ENCODE measurements around the gene MICALL2.

Gene MICALL2

DNA sequence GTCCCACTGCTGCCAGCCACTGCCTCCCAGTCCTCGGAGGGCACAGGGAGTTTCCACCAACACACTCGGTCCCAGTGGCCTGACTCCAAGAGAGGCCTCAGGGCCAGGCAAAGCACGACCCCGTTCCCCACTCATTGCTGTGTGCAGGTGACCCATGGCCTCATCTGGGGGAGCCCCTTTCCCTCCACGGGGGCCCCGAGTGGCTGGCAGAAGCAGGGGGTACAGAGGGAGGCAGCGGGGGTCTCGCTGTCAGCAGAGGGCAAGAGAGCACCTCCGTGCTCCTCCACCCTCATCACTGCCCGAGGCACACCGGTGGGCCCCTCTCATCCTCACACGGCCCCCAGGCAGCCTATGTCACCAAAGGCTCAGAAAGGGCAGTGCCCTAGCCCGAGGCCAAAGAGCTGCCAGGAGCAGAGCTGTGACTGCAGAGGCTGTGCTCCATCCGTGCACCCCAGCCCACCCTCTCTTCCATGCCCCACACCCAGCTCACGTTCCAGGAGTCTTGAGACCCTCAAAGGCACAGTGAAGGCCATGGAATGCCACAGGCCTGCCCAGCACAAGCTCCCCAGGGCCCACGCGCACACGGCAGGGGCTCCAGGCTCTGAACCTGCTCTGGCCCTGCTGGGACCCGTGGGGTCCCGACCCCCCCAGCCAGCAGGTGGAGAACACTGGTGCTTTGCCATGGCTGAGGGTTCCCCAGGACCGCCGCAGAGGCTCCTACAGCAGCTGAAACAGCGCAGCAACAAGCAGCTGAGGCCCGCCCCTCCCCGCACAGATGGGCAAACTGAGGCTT lies 25.9 kb downstream of the MICALL2 start:
- TF ChIP-seq, protein P1, sequence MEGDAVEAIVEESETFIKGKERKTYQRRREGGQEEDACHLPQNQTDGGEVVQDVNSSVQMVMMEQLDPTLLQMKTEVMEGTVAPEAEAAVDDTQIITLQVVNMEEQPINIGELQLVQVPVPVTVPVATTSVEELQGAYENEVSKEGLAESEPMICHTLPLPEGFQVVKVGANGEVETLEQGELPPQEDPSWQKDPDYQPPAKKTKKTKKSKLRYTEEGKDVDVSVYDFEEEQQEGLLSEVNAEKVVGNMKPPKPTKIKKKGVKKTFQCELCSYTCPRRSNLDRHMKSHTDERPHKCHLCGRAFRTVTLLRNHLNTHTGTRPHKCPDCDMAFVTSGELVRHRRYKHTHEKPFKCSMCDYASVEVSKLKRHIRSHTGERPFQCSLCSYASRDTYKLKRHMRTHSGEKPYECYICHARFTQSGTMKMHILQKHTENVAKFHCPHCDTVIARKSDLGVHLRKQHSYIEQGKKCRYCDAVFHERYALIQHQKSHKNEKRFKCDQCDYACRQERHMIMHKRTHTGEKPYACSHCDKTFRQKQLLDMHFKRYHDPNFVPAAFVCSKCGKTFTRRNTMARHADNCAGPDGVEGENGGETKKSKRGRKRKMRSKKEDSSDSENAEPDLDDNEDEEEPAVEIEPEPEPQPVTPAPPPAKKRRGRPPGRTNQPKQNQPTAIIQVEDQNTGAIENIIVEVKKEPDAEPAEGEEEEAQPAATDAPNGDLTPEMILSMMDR (IDR thresholded peaks at IDR 0.05; ENCODE audit: insufficient read depth, missing control alignments) = no peak
- no peak for FAIRE-seq
- no peak for DNase-seq (ENCODE audit: insufficient read length, low spot score)

DNA sequence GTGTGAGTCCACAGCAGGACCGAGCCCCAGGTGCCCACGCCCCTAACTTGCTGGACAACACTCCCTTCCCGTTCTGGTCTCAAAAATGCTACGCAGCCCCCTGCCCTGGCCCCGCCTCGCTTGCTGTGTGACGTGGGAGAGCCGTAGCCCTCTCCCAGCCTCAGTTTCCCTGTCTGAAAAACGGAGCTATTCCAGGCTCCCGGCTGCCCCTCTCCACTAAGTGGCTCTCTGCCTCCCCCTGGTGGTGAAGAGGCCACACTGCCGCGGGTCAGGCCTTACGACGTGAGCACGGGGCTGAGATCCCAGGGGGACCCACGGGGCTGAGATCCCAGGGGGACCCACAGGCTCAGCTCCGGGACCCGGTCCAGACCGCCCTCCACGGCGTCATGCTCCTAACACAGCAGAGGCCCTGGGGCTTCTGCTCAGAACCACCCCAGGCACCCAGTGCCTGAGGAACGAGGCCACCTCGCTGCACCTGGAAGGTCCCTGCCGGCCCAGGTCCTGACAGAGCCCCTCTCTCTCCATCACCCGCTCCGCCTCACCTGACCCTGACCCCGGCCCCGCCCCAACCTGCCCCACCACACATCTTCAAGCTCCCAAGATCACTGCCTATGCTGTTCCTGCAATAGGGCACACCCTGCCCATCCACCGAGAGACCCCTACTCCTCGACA lies 26.7 kb downstream of the MICALL2 start:
- TF ChIP-seq, protein P1 (IDR thresholded peaks at IDR 0.05; ENCODE audit: insufficient read depth, missing control alignments) = peak; percentile 84
- peak; percentile 81 for DNase-seq (ENCODE audit: insufficient read length, low spot score)
- FAIRE-seq = no peak

DNA sequence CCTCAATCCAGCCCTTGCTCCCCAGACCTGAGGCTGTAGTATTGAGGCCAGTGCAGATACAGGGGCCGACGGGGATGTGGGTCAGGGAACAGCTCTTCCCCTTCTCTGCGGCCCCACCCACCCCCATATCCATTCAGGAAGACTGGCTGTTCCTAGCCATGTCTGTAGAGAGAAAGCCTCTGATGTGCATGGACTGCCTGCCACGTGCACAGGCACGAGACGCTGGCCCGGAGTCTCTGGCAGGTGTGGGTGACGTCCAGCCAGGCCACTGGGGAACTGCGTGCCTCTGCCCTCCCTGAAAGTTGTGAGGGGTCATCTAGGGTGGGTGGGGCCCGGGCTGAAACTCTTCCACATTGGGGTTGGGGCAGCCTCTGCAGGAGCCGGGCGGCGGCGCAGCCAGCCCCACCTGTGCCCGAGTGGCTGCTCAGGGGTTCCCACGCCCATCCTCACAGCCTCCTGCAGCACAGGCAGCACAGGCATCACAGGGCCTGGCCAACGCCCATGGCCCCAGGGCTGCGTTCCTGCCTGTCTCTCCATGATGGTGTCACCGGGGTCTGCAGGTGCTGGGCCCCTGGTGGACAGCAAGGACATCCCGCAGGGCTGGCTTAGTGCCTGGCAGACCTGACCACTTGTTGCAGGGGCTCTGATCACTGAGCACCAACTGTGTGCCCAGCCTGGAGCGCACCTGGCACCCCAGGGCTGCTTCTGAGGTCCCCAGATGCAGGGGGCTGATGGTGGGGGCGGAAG lies 27.5 kb downstream of the MICALL2 start:
- FAIRE-seq (no peak), DNase-seq (ENCODE audit: insufficient read length, low spot score) (no peak)
- TF ChIP-seq, protein P1 (IDR thresholded peaks at IDR 0.05; ENCODE audit: insufficient read depth, missing control alignments) = no peak

DNA sequence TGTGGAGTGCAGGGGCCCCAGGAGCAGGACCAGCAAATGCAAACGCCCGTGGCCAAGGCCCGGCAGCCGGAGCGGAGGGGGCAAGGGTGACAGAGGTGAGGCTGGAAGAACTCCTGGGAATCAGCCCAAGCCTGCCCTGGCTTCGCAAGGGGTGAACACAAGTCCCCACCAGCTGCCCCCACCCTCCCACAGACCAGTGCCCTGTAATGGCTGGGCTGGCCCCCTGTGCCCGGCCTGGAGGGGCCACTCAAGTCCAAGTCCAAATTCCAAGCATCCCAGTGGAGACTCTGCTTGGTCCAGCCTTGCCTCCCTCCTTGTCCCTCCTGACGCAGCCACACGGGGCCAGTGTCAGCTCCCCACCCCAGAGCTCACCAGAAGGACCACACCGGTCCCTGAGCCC lies 28.0 kb downstream of the MICALL2 start:
- FAIRE-seq (no peak), DNase-seq (ENCODE audit: insufficient read length, low spot score) (no peak)
- TF ChIP-seq, protein P1 (IDR thresholded peaks at IDR 0.05; ENCODE audit: insufficient read depth, missing control alignments) = no peak

DNA sequence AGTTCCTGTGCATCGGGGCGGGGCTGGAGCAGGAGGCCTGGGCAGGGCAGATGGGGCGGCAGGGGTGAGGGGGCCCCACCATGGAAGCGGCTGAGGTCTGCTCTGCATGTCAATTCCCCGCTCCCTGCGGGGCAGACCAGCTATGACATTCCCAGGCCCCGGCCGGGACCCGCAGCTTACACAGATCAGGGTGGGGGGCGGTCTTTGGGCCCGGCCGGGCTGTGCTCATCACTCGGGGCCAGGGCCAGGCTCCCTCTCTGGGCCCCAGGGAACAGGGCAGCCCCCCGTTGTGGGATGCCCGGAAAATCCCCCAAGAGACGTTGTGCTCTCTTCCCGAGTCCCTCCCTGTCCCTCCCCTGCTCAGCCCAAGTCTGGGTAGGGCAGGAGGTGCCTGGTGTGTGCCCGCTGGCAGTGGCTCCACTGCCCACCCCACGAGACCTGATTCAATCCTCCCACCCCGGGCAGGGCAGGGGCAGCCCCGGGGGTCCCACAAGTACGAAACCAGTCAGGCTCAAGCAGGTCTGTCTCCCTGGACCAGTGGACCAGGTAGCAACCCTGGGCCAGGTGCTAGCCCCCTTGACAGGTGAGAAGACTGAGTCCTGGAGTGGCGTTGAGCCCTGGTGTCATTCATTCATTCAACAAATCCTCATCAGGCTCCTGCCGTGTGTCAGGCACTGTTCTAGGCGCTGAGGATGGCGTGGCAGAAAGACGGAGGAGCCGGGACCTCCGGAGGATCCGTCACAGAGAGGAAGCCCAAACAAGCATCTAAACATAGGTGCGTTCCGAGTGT lies 29.0 kb downstream of the MICALL2 start:
- FAIRE-seq = no peak
- no peak for DNase-seq (ENCODE audit: insufficient read length, low spot score)
- TF ChIP-seq, protein P1 (IDR thresholded peaks at IDR 0.05; ENCODE audit: insufficient read depth, missing control alignments) = no peak

DNA sequence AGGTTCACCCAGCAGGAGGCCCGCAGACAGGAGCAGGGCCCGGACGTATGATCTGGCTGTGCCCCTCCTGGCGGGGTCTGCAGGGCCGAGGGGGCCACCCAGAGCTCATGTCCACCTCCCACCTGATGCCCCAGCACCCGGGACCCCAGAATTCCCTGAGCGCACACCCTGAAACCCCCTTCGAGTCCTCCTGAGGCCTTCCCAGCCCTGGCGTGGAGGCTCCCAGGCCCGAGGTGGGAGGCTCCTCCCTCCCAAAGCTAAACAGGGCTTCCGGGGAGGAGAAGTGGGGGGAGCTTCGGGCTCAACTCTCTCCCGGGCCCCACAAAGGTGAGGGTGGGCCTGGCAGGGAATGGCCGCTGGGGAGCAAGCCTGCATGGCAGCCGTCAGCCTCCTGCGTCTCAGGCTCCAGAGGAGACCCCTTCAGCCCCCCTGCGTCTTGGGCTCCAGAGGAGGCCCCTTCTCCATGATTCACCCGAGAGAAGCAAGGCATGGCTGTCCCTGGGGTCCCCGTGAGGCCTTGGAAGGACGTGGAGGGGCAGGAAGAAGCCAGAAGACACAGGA lies 30.2 kb downstream of the MICALL2 start:
- TF ChIP-seq, protein P1 (IDR thresholded peaks at IDR 0.05; ENCODE audit: insufficient read depth, missing control alignments) = no peak
- no peak for FAIRE-seq

More for the DNA sequence above, 30.2 kb downstream of the MICALL2 start:
- no peak for DNase-seq (ENCODE audit: insufficient read length, low spot score)

Data from D721Med (cell line).